GM12878 (cell line): Measurements from ENCODE around the gene PCDHGA5. TPM values are rescaled to one million over a fixed set of nuclear protein-coding genes. Genes with fewer than 3 reads are reported as not detected.
A peak's percentile ranks its signal among the peaks of the same experiment; 100 is the strongest.

ENCODE experiments used
- ASH2L ChIP-seq: fragments of 300-600, 200-600 bp; sonication (generic); IDR thresholded peaks from 2 replicates; pipeline ENCODE4 v1.6.1; 2017; ENCODE audit warnings: low read depth, mild to moderate bottlenecking, borderline replicate concordance
- BMI1 ChIP-seq: fragments of 450-650 bp; IDR thresholded peaks from 2 replicates; pipeline ENCODE4 v1.6.1; 2016; ENCODE audit warnings: mild to moderate bottlenecking, moderate library complexity, borderline replicate concordance
- CBFB ChIP-seq: IDR thresholded peaks from 2 replicates; pipeline ENCODE4 v1.6.1; 2016; ENCODE audit warnings: antibody characterized with exemption, low read depth
- CBX5 ChIP-seq: sonication (generic); IDR thresholded peaks from 2 replicates; pipeline ENCODE4 v1.6.1; 2016; ENCODE audit warnings: low read depth, moderate library complexity, mild to moderate bottlenecking, inconsistent platforms
- FOXK2 ChIP-seq: fragments of 450-650 bp; IDR thresholded peaks from 2 replicates; pipeline ENCODE4 v1.6.1; 2017; ENCODE audit warnings: mild to moderate bottlenecking, moderate library complexity
- HDGF ChIP-seq: fragments of 450-650 bp; IDR thresholded peaks from 2 replicates; pipeline ENCODE4 v1.6.1; 2016; ENCODE audit warnings: antibody characterized with exemption
- IKZF1 ChIP-seq: fragments of 450-650 bp; conservative IDR thresholded peaks from 2 replicates; pipeline ENCODE4 v1.6.1; 2017; ENCODE audit warnings: antibody characterized with exemption, mild to moderate bottlenecking
- JUNB ChIP-seq: IDR thresholded peaks from 2 replicates; pipeline ENCODE4 v1.6.1; 2016; ENCODE audit warnings: antibody characterized with exemption, mild to moderate bottlenecking
- MYC ChIP-seq: IDR thresholded peaks from 2 replicates; pipeline ENCODE4 v1.6.1; 2011; ENCODE audit warnings: mild to moderate bottlenecking, low read length, moderate library complexity, inconsistent platforms; ENCODE audit not compliant: insufficient read depth, insufficient replicate concordance, insufficient read length, severe bottlenecking
- NR2C1 ChIP-seq: fragments of 450-650 bp; IDR thresholded peaks from 2 replicates; pipeline ENCODE4 v1.6.1; 2017; ENCODE audit warnings: antibody characterized with exemption, mild to moderate bottlenecking, moderate library complexity
- NRF1 ChIP-seq: conservative IDR thresholded peaks from 2 replicates; pipeline ENCODE4 v1.6.1; 2011; ENCODE audit warnings: mild to moderate bottlenecking, low read depth, low read length, improper control_type of control experiment
- PAX5 ChIP-seq: IDR thresholded peaks from 2 replicates; pipeline ENCODE4 v1.6.1; 2011; ENCODE audit warnings: low read depth, low read length, borderline replicate concordance
- POLR2A ChIP-seq: IDR thresholded peaks from 2 replicates; pipeline ENCODE4 v1.6.1; 2011; ENCODE audit warnings: low read depth, mild to moderate bottlenecking, low read length
- POLR2AphosphoS5 ChIP-seq: IDR thresholded peaks from 2 replicates; pipeline ENCODE4 v1.6.1; 2011; ENCODE audit warnings: mild to moderate bottlenecking, low read length, inconsistent platforms
- POU2F2 ChIP-seq: IDR thresholded peaks from 3 replicates; pipeline ENCODE4 v1.6.1; 2011; ENCODE audit warnings: low read depth, mild to moderate bottlenecking, low read length, borderline replicate concordance
- SIX5 ChIP-seq: IDR thresholded peaks from 2 replicates; pipeline ENCODE4 v1.6.1; 2011; ENCODE audit warnings: mild to moderate bottlenecking, low read depth, low read length, moderate library complexity; ENCODE audit not compliant: severe bottlenecking
- STAT3 ChIP-seq: IDR thresholded peaks from 2 replicates; pipeline ENCODE4 v1.6.1; 2011; ENCODE audit warnings: low read depth, low read length, improper control_type of control experiment
- SUPT20H ChIP-seq: IDR thresholded peaks from 2 replicates; pipeline ENCODE4 v1.6.1; 2011; ENCODE audit warnings: low read depth, mild to moderate bottlenecking, low read length, moderate library complexity, borderline replicate concordance; ENCODE audit not compliant: control insufficient read depth
- TAF1 ChIP-seq: IDR thresholded peaks from 2 replicates; pipeline ENCODE4 v1.6.1; 2011; ENCODE audit warnings: mild to moderate bottlenecking, low read depth, low read length, borderline replicate concordance
- USF2 ChIP-seq: IDR thresholded peaks from 2 replicates; pipeline ENCODE4 v1.6.1; 2011; ENCODE audit warnings: low read depth, low read length, improper control_type of control experiment, borderline replicate concordance
- WRNIP1 ChIP-seq: IDR thresholded peaks from 2 replicates; pipeline ENCODE4 v1.6.1; 2011; ENCODE audit warnings: low read depth, low read length, improper control_type of control experiment, borderline replicate concordance
- YY1 ChIP-seq: IDR thresholded peaks from 2 replicates; pipeline ENCODE4 v1.6.1; 2011; ENCODE audit warnings: low read depth, mild to moderate bottlenecking, low read length
- ZNF384 ChIP-seq: IDR thresholded peaks from 2 replicates; pipeline ENCODE4 v1.6.1; 2012; ENCODE audit warnings: low read depth, mild to moderate bottlenecking, low read length, improper control_type of control experiment, borderline replicate concordance
- polyA plus RNA-seq, 11 experiments: library from polyadenylated mRNA; depleted of rRNA in 4 of 11; unstranded in 6 of 11; stranded (reverse) in 5 of 11; fragments of >200 nt; fragmentation: Nextera tagmentation in 4 of 11; fragmentation: Illumina TruSeq in 1 of 11; extraction: Ambion mirVana in 4 of 11; extraction: Trizol in 1 of 11; gene quantifications; 1 replicate in 1 of 11; 2 replicates in 10 of 11; pipeline versions ENCODE4 v1.2.1 to v1.2.3, GENCODE V29; 2011 to 2016; ENCODE audit warnings: inconsistent platforms in 2 of 11, missing spikeins in 2 of 11, low read depth in 1 of 11
- total RNA-seq, 4 experiments: library from RNA; depleted of rRNA in 3 of 4; stranded (reverse); fragments of >200 nt in 3 of 4; fragmentation: Illumina TruSeq in 1 of 4; extraction: Trizol in 1 of 4; gene quantifications; 2 replicates each; pipeline versions ENCODE4 v1.2.1 to v1.2.3, GENCODE V29; 2013 to 2021
- TF ChIP-seq, protein P1 (sequence below): IDR thresholded peaks from 2 replicates; pipeline ENCODE4 v1.6.1; 2011; ENCODE audit warnings: low read depth, mild to moderate bottlenecking, low read length, moderate library complexity, borderline replicate concordance; ENCODE audit errors: extremely low read depth
- TF ChIP-seq, protein P2 (sequence below): fragments of 450-650 bp; IDR thresholded peaks from 2 replicates; pipeline ENCODE4 v1.6.1; 2018; ENCODE audit warnings: borderline replicate concordance, mild to moderate bottlenecking; ENCODE audit not compliant: partially characterized antibody

Gene PCDHGA5
- total and polyA plus RNA-seq, 10 of the 15 experiments (the other 5 are each of a cell fraction or from before 2014, with no cell fraction given) = 0.10 to 0.23 (median 0.16) TPM; not detected in 4

GRCh38 chr5:141320225-141321169 is 43.5 kb upstream of the PCDHGA5 start, which contains the start of gene TAF7 (continued):
- TF ChIP-seq HDGF (no peak), IKZF1 (peak; percentile 58), USF2 (no peak), MYC (no peak), ZNF384 (no peak), PAX5 (no peak; the same call in 1 of the 2 replicates), NR2C1 (no peak), JUNB (no peak; the same call in 1 of the 2 replicates), BMI1 (no peak), CBX5 (peak; percentile 97), ASH2L (peak; percentile 74; the same call in 1 of the 2 replicates), SIX5 (no peak), POLR2AphosphoS5 (peak; percentile 98), POU2F2 (peak; percentile 62), YY1 (peak; percentile 98), WRNIP1 (peak; percentile 82; the same call in 1 of the 2 replicates), SUPT20H (no peak), FOXK2 (no peak), CBFB (peak; percentile 74; the same call in 1 of the 2 replicates), NRF1 (peak; percentile 79), POLR2A (peak; percentile 99), STAT3 (no peak), TAF1 (peak; percentile 92)
- TF ChIP-seq, protein P1, sequence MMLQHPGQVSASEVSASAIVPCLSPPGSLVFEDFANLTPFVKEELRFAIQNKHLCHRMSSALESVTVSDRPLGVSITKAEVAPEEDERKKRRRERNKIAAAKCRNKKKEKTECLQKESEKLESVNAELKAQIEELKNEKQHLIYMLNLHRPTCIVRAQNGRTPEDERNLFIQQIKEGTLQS = no peak
- TF ChIP-seq, protein P2, sequence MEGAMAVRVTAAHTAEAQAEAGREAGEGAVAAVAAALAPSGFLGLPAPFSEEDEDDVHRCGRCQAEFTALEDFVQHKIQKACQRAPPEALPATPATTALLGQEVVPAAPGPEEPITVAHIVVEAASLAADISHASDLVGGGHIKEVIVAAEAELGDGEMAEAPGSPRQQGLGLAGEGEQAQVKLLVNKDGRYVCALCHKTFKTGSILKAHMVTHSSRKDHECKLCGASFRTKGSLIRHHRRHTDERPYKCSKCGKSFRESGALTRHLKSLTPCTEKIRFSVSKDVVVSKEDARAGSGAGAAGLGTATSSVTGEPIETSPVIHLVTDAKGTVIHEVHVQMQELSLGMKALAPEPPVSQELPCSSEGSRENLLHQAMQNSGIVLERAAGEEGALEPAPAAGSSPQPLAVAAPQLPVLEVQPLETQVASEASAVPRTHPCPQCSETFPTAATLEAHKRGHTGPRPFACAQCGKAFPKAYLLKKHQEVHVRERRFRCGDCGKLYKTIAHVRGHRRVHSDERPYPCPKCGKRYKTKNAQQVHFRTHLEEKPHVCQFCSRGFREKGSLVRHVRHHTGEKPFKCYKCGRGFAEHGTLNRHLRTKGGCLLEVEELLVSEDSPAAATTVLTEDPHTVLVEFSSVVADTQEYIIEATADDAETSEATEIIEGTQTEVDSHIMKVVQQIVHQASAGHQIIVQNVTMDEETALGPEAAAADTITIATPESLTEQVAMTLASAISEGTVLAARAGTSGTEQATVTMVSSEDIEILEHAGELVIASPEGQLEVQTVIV = peak; percentile 61
